Activated CD4-positive, alpha-beta T cell treated with anti-CD3 and anti-CD28 coated beads, Interleukin-2, amount 10 ng/mL, durations not matched to agents 24 days and 14 days (primary cell): Measurements from ENCODE around the gene RETSAT. TPM values are rescaled to one million over a fixed set of nuclear protein-coding genes. Genes with fewer than 3 reads are reported as not detected.
A peak's percentile ranks its signal among the peaks of the same experiment; 100 is the strongest.
"Not testable (repeated sequence)": the region's sequence is repeated elsewhere in the genome, so short reads cannot be mapped to it uniquely, and the experiment has no call there.

ENCODE experiments used
- DNase-seq: peaks from one replicate; pipeline ENCODE4 v3.0.0; 2022
- H3K27ac Mint-ChIP-seq: one replicate; pipeline ENCODE4 v1.8.0; 2022; ENCODE audit warnings: mild to moderate bottlenecking, mixed read lengths
- H3K27me3 Mint-ChIP-seq: one replicate; pipeline ENCODE4 v1.8.0; 2022; ENCODE audit warnings: mixed read lengths
- H3K36me3 Mint-ChIP-seq: one replicate; pipeline ENCODE4 v1.8.0; 2022; ENCODE audit warnings: low read depth, mild to moderate bottlenecking, mixed read lengths
- H3K4me1 Mint-ChIP-seq: one replicate; pipeline ENCODE4 v1.8.0; 2021; ENCODE audit warnings: mixed read lengths
- H3K4me3 Mint-ChIP-seq: one replicate; pipeline ENCODE4 v1.8.0; 2022; ENCODE audit warnings: mild to moderate bottlenecking, moderate library complexity, mixed read lengths
- H3K9me3 Mint-ChIP-seq: one replicate; pipeline ENCODE4 v1.8.0; 2021; ENCODE audit warnings: mixed read lengths
- intact Hi-C: fragments of 100-400 bp; cut with micrococcal nuclease; formaldehyde crosslinking; loops from one replicate; pipeline ENCODE4 v1.15.1; 2023
- total RNA-seq: library from RNA; stranded (reverse); gene quantifications from 2 replicates; pipeline ENCODE4 v1.2.3, GENCODE V29; 2022

RETSAT gene
- total RNA-seq, 1 donor from 2014 or later = 21.0 TPM

DNA sequence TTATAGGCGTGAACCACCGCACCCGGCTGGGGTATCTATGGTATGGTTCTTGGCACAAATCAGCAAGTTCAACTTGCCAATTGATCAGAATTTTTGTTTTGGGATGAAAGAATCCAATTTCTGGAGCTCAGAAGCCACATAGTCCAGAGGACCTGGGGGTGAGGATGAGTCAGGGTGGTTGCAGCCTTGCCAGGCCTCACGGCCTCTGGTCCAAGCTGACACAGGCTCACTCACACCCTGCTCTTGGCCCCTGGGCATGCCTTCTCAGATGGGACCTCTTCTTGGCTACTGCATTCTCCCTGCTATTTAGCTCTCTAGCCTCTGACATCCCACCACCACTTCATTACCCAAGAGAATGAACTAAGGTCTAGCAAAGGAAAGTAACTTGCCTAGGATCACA is 39.5 kb upstream of the RETSAT start:
- Mint-ChIP-seq H3K4me3 (no peak overlapping the region), H3K27me3 (no peaks in the 10 kb centered on the region), H3K36me3 (peaks cover 37% of the 10 kb centered on the region), H3K4me1 (peaks cover 28% of the 10 kb centered on the region), H3K9me3 (no peaks in the 10 kb centered on the region), H3K27ac (no peak overlapping the region)
- no peak for DNase-seq
- intact Hi-C loops = no loop called here

DNA sequence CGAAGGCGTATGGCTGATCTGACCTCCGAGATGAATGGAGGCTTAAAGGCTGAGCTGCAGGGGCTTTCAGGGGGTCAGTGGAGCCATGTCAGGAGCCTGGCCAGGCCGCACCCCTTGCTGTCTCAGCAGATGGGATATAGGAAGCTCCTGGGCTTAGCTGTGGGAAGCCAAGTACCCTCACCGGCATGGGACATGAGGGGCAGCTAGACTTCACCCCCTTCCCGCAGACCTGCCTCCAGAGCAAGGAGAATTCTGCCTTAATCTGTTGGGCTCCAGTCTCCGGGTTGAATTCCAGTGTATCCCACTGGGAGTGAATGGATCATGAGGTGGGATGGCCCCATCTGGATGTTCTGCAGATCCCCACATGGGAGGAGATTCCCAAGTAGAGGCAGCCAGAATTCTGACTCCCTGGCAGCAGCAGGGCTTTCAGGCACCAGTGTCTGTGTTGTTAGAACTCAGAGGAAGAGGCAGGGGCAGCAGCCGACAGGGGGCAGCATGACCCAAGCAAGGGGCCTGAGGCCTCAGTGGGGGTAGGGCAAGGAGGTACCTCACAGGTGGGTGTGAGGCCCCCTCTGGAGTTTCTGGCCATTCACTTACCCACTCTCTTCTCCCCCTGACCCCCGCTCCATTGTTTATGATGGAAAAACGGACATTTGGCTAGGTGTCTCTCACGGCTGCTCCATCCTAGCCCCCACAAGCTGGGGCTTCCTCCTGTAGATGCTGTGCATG is 36.8 kb upstream of the RETSAT start:
- H3K27ac Mint-ChIP-seq = no peak overlapping the region

DNA sequence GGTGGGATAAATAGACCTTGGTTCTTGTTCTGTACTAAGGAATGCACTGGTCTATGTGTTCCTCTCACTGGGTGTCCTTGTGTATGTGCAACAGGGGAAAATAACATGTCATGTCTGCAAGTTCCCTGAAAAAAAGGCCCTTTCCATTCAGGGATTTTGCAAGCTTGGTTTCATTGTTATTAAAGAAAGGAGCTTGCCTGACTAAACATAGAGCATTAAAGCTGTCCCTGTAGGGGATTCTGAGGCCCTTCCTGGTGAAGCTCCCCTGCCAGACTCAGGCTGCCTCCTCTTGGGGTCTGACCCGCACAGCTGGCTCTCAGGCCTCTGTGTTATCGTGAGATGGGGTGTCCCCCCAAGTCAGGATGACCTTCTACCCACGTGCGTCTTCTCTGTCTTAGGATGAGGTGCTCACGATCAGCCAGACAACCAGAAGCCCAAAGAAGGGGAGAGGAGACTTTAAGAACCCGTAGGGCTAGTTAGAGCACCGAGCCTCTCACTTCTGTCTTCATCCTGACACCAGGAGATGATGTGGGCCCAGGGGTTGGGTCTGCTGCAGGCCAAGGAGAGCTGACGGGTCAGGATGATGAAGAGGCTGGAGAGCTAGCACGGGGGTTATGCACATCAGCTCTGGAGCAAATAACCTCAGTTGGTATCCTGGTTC is 34.7 kb upstream of the RETSAT start:
- Mint-ChIP-seq H3K9me3 (no peaks in the 10 kb centered on the region), H3K36me3 (peaks cover 39% of the 10 kb centered on the region), H3K27me3 (no peaks in the 10 kb centered on the region), H3K27ac (no peak overlapping the region), H3K4me1 (peaks cover 16% of the 10 kb centered on the region), H3K4me3 (no peak overlapping the region)
- intact Hi-C loops = no loop called here
- DNase-seq = no peak

More for the DNA sequence above, 36.8 kb upstream of the RETSAT start:
- Mint-ChIP-seq H3K4me1 (peaks cover 16% of the 10 kb centered on the region), H3K27me3 (no peaks in the 10 kb centered on the region), H3K4me3 (no peak overlapping the region), H3K36me3 (peaks cover 33% of the 10 kb centered on the region), H3K9me3 (no peaks in the 10 kb centered on the region)
- intact Hi-C loops = loop anchor here (1.0 to 2.0 kb wide), 3 partner anchors 14 to 161 kb away; partner anchors contain the start of gene SH2D6
- peak; percentile 93 for DNase-seq

DNA sequence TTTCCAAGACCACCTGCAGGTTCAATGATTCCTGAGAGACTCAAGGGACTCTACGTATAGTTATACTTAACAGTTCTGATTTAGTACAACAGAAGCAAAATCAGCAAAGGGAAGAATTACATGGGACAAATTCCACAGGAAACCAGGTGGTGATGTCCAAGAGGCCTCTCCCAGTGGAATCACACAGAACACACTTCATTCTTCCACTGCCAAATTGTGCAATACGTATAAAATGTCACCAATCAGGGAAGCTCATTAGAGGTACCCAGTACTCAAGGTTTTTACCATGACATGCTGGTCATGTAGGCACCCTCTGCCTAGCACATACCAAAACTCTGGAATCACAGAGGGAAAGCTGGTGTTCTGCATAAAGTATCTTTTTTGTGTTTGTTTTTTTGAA is 33.4 kb upstream of the RETSAT start:
- no peak for DNase-seq
- no peaks in the 10 kb centered on the region for H3K27me3 Mint-ChIP-seq
- peaks cover 11% of the 10 kb centered on the region for H3K4me1 Mint-ChIP-seq
- H3K36me3 Mint-ChIP-seq = peaks cover 44% of the 10 kb centered on the region
- intact Hi-C loops = no loop called here
- no peak overlapping the region for H3K4me3 Mint-ChIP-seq
- no peak overlapping the region for H3K27ac Mint-ChIP-seq
- no peaks in the 10 kb centered on the region for H3K9me3 Mint-ChIP-seq

DNA sequence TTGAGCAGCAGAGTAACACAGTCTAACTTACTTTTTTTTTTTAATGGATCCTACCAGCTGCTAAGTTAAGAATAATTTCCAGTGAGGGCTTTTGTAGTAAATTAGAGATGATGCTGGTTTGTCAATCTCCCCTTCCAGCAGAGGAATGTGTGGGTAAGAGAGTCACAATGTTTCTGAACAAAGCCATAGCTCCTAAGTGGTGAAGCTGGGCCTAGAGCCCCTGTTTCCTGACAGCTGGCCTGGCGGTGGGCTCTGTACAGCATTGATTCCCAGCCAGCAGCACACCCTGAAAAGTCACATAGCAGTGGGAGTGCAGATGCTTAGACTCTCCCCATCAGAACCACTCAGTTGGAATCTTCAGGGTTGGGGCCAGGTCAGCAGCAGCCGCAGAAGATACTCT is 31.4 kb upstream of the RETSAT start:
- Mint-ChIP-seq H3K27ac (peak overlapping the region; percentile 15), H3K27me3 (no peaks in the 10 kb centered on the region), H3K36me3 (peaks cover 42% of the 10 kb centered on the region), H3K9me3 (no peaks in the 10 kb centered on the region), H3K4me1 (no peaks in the 10 kb centered on the region), H3K4me3 (no peak overlapping the region)
- intact Hi-C loops = no loop called here
- no peak for DNase-seq

DNA sequence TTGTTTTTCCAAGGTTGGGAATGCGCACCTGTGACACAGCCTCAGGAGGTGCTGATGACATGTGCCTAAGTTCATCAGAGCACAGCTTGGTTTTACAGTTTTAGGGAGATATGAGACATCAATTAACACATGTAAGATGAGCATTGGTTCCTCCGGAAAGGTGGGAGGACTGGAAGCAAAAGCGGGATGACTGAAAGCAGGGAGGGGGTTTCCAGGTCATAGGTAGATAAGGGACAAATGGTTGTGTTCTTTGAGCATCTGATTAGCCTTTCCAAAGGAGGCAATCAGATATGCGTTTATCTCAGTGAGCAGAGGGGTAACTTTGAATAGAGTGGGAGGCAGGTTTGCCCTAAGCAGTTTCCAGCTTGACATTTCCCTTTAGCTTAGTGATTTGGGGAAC is 29.5 kb upstream of the RETSAT start:
- no peak for DNase-seq
- Mint-ChIP-seq H3K4me1 (no peaks in the 10 kb centered on the region), H3K27ac (no peak overlapping the region), H3K9me3 (peaks cover 5% of the 10 kb centered on the region), H3K4me3 (no peak overlapping the region), H3K27me3 (no peaks in the 10 kb centered on the region), H3K36me3 (peaks cover 47% of the 10 kb centered on the region)
- intact Hi-C loops = no loop called here

DNA sequence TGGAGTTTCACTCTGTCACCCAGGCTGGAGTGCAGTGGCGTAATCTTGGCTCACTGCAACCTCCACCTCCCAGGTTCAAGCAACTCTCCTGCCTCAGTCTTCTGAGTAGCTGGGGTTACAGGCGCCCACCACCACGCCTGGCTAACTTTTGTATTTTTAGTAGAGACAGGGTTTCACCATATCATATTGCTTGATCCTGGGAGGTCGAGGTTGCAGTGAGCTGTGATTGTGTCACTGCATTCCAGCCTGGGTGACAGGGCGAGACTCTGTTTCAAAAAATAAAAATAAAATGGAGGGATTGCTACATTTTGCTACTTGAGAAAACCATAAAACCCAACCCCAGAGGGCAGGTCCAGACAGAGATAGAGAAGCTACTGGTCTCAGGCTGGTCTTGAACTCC is 28.8 kb upstream of the RETSAT start:
- H3K27ac Mint-ChIP-seq, H3K9me3 Mint-ChIP-seq, DNase-seq, H3K4me3 Mint-ChIP-seq, H3K27me3 Mint-ChIP-seq, intact Hi-C loops, H3K4me1 Mint-ChIP-seq: not testable (repeated sequence)
- H3K36me3 Mint-ChIP-seq = peaks cover 49% of the 10 kb centered on the region

DNA sequence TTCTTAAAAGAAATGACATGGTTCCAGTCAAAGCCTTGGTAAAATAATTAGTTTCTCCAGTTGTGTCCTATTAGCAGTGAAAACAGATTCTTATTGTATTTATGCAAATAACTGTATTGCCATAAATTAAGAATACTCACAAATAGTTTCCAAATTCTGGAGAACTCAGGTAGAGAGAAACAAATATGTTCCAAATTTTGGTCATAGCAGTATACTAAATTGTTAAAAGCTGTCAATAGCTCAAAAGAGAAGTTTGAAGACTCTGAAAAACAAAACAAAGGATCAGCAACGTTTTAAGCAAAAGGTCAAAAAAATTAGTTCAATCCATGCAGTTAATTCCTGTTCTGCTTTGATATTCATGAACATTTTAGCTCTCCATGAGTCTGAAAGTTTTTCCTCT is 25.7 kb upstream of the RETSAT start:
- no peak overlapping the region for H3K4me3 Mint-ChIP-seq
- H3K4me1 Mint-ChIP-seq = no peaks in the 10 kb centered on the region
- H3K9me3 Mint-ChIP-seq = peaks cover 5% of the 10 kb centered on the region
- H3K27me3 Mint-ChIP-seq = no peaks in the 10 kb centered on the region
- intact Hi-C loops = no loop called here
- peaks cover 42% of the 10 kb centered on the region for H3K36me3 Mint-ChIP-seq
- DNase-seq = no peak
- H3K27ac Mint-ChIP-seq = no peak overlapping the region

DNA sequence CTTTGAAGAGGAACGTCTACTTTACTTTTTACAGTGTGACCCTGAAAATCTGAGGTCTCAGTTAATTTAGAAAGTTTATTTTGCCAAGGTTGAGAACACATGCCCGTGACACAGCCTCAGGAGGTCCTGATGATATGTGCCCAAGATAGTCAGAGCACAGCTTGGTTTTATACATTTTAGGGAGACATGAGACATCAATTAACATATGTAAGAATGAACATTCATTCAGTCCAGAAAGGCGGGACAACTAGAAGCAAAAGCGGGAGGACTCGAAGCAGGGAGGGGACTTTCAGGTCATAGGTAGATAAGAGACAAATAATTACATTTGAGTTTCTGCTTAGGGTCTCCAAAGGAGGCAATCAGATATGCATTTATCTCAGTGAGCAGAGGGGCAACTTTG is 23.9 kb upstream of the RETSAT start:
- intact Hi-C loops = no loop called here
- no peak for DNase-seq
- Mint-ChIP-seq H3K27ac (no peak overlapping the region), H3K27me3 (no peaks in the 10 kb centered on the region), H3K9me3 (peaks cover 5% of the 10 kb centered on the region), H3K4me1 (no peaks in the 10 kb centered on the region), H3K4me3 (no peak overlapping the region), H3K36me3 (peaks cover 43% of the 10 kb centered on the region)

DNA sequence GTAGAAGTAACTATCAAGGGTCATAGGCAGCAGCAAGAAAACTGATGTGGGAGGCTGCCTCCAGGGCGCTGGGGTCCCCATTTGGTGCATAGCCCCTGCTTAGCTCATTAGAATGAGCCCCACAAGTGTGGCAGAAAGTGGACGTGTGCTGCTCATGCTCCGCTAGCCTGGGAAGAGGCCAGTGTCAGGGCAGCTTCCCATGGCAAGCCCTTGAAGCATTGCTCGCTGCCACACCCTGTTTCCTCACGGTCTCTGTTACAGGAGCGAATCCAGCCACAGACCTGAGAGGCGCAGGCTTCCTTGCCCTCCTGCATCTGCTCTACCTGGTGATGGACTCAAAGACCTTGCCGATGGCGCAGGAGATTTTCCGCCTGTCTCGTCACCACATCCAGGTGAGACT is 22.8 kb upstream of the RETSAT start:
- Mint-ChIP-seq H3K27me3 (no peaks in the 10 kb centered on the region), H3K4me3 (no peak overlapping the region), H3K4me1 (no peaks in the 10 kb centered on the region), H3K9me3 (peaks cover 5% of the 10 kb centered on the region), H3K36me3 (peaks cover 42% of the 10 kb centered on the region), H3K27ac (no peak overlapping the region)
- intact Hi-C loops = no loop called here
- no peak for DNase-seq

DNA sequence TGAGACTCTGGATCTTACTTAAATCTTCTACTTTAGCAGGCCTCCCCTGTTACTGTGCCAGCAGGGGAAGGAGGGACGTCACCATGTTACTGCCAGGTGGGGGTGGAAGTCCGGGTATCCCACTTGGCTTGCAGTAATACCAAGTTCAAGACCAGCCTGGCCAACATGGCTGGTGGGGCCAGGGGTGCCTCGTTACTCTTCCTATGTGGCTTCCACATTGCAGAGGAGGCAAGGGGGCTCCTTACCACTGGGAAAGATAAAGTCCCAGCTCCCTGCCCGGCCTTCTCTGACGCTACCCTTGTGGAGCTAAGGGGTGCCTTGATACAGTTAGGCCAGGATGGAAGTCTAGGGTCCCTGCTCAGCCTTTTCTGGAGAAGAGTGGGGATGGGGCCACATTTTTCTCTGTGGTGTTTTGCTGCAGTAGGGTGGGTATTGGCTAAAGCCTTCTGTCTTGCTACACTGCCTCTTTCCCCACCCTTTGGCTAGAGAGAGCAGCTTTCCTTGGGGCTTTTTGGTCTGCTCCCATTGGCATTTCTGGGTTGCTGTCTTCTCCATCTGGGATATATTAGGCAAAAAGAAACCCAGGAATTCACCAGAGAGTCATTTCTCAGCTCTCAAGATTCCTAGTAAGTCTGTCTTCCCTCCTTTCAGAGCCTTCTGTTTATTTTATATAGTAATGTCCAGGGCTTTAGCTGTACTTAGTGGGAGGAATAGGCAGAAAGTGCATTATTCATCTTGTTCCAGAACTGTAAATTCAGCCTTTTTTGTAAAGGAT is 22.1 kb upstream of the RETSAT start:
- DNase-seq = no peak
- no peak overlapping the region for H3K4me3 Mint-ChIP-seq
- intact Hi-C loops = no loop called here
- H3K27ac Mint-ChIP-seq = no peak overlapping the region
- no peaks in the 10 kb centered on the region for H3K27me3 Mint-ChIP-seq
- no peaks in the 10 kb centered on the region for H3K4me1 Mint-ChIP-seq
- H3K9me3 Mint-ChIP-seq = peaks cover 5% of the 10 kb centered on the region
- peaks cover 41% of the 10 kb centered on the region for H3K36me3 Mint-ChIP-seq

DNA sequence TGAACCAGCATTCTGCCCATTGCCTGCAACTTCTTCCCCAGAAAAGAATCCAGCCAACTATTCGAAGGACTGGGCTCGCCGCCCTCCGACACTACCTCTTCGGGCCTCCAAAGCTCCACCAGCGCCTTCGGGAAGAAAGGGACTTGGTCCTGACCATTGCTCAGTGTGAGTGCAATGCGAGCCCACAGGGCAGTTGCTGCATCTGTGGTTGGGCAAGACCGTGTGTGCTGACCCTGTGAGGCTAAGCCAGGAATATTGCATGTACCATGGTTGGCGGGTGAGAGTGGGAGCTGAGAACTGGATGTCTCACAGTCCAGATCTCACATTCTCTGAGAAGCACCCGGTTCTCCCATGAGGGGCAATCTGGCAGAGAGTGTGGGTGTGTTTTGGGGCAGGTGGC is 16.7 kb upstream of the RETSAT start:
- no peak overlapping the region for H3K27ac Mint-ChIP-seq
- H3K4me1 Mint-ChIP-seq = no peaks in the 10 kb centered on the region
- no peaks in the 10 kb centered on the region for H3K9me3 Mint-ChIP-seq
- intact Hi-C loops = no loop called here
- H3K4me3 Mint-ChIP-seq = no peak overlapping the region
- H3K36me3 Mint-ChIP-seq = peaks cover 16% of the 10 kb centered on the region
- no peak for DNase-seq
- no peaks in the 10 kb centered on the region for H3K27me3 Mint-ChIP-seq

DNA sequence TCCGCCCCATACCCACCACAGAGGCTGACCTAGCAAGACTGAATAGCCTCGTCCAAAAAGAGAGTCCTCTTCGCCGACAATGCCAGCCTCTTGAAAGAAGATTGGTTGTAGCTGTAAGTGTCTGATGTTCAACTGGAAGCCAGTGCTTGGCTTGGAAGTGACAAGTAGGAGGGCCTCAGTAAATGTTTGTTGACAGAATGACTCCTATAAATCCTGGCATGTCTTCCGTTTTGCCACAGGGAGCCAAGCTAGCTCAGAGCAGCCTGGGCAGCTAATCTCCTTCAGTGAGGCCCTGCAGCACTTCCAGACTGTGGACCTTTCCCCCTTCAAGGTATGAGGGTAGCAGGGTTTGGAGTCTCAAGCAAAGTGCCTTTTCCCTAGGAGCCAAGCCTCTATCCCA is 15.2 kb upstream of the RETSAT start:
- H3K4me1 Mint-ChIP-seq = peaks cover 2% of the 10 kb centered on the region
- no peaks in the 10 kb centered on the region for H3K9me3 Mint-ChIP-seq
- H3K27me3 Mint-ChIP-seq = no peaks in the 10 kb centered on the region
- no peak overlapping the region for H3K27ac Mint-ChIP-seq
- no peak overlapping the region for H3K4me3 Mint-ChIP-seq
- H3K36me3 Mint-ChIP-seq = peaks cover 11% of the 10 kb centered on the region
- DNase-seq = no peak
- intact Hi-C loops = no loop called here

DNA sequence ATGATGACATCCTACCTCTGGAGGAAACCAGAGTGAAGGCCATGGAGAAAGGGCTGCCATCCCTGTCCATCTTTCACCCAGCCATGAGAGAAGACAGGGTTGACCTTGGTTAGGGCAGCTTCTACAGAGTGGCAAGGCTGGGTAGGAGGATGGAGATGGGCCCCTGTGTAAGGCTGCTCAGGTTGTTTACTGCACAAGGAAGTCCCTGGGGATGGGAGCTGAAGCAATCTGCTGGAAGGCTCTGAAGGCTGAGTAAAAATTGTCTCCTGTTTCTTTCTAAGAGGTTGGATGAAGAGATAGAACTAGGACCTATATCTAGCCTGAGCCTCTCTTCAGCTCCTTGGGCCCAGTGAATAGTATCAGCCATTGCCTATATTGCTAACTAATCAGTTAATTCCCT is 14.6 kb upstream of the RETSAT start:
- no peak for DNase-seq
- Mint-ChIP-seq H3K4me1 (peaks cover 2% of the 10 kb centered on the region), H3K27ac (no peak overlapping the region), H3K4me3 (no peak overlapping the region), H3K27me3 (no peaks in the 10 kb centered on the region), H3K36me3 (peaks cover 9% of the 10 kb centered on the region), H3K9me3 (no peaks in the 10 kb centered on the region)
- intact Hi-C loops = no loop called here
